ENCODE measurements around the gene TRIM71.
"Not testable (repeated sequence)": the region's sequence is repeated elsewhere in the genome, so short reads cannot be mapped to it uniquely, and the experiment has no call there.

TRIM71 gene

DNA sequence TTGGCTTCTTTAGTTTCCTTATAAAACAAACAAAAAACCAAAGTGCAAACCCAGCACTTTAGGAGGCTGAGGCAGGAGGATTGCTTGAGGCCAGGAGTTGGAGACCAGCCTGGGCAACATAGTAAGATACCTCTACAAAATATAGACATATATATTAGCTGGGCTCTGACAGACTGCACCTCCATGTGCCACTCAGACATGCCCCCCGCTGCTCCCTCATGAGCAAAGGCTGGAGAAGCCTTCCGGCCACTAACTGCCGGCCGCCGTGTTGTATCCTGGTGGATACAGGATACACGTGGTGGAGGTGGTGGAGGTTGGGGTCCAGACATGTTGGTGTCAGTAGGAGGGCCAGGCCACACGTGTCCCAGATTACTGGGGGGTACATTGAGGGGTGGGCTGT is 104.3 kb downstream of the TRIM71 start:
- no peak for DNase-seq (ENCODE audit: low read depth in 3 of 3, low spot score in 1 of 3)

DNA sequence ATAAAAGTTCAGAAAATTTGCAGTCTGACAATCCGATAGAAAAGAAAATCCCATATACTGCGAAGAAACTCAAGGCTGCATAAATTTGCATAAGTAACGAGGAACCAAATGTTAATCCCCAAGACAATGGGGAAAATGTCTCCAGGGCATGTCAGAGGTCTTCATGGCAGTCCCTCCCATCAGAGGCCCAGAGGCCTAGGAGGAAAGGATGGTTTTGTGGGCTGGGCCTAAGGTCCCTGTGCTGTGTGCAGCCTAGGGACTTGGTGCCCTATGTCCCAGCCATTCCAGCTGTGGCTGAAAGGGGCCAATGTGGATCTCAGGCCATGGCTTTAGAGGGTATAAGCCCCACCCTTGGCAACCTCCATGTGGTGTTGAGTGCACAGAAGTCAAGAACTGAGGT is 112.4 kb downstream of the TRIM71 start:
- DNase-seq (ENCODE audit: low read depth in 3 of 3, low spot score in 1 of 3): no peak

DNA sequence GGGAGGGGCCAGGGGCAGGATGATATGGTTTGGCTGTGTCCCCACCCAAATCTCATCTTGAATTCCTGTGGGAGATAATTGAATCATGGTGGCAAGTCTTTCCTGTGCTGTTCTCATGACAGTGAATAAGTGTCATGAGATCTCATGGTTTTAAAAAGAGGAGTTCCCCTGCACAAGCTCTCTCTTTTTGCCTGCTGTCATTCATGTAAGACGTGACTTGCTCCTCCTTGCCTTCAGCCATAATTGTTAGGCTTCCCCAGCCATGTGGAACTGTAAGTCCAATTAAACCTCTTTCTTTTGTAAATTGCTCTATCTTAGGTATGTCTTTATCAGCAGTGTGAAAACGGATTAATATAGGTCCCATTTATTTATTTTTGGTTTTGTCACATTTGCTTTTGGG is 113.5 kb downstream of the TRIM71 start:
- not testable (repeated sequence) for DNase-seq (ENCODE audit: low read depth in 3 of 3, low spot score in 1 of 3)

DNA sequence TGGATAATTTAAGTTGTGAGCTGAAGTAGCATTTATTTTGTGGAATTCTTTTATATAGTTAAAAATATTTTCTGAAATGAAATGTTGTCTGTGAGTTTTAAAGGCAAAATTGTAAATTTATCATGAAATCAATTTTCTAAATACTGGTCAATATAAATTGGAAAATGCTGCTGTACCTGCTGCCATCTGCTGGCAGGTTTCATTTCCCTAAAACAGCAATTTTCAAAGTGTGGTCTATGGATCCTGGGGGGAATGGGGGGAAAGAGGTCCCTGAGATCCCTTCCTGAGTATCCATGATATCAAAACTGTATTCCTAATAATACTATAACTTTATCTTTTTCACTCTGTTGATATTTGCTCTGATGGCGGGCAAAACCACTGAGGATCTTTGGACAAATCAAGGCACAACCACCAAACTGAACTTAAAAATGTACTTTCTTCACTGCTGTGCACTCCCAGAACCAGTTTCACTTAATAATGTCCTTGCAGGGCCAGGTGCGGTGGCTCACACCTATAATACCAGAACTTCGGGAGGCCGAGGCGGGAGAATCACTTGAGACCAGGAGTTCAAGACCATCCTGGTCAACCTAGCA is 116.4 kb downstream of the TRIM71 start:
- no peak for DNase-seq (ENCODE audit: low read depth in 3 of 3, low spot score in 1 of 3)

DNA sequence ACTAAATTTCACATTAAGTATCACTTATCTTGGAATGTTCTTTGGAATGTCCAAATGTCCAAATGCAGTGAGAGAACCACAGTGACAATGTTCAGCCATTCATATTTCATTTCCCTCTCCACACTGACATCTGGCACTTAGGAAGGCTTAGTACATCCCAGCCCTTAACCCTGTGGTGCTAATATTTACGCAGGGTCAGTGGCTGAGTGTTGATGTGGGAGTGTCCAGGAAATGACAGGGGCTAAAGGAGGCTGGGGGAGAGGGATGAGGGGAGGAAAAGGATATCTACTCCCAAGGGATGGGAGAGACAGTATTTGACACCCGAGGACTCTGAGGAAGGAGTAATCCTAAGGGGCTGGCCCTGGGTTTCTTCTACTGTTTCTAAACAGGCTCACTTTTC is 119.5 kb downstream of the TRIM71 start:
- no peak for DNase-seq (ENCODE audit: low read depth in 3 of 3, low spot score in 1 of 3)

DNA sequence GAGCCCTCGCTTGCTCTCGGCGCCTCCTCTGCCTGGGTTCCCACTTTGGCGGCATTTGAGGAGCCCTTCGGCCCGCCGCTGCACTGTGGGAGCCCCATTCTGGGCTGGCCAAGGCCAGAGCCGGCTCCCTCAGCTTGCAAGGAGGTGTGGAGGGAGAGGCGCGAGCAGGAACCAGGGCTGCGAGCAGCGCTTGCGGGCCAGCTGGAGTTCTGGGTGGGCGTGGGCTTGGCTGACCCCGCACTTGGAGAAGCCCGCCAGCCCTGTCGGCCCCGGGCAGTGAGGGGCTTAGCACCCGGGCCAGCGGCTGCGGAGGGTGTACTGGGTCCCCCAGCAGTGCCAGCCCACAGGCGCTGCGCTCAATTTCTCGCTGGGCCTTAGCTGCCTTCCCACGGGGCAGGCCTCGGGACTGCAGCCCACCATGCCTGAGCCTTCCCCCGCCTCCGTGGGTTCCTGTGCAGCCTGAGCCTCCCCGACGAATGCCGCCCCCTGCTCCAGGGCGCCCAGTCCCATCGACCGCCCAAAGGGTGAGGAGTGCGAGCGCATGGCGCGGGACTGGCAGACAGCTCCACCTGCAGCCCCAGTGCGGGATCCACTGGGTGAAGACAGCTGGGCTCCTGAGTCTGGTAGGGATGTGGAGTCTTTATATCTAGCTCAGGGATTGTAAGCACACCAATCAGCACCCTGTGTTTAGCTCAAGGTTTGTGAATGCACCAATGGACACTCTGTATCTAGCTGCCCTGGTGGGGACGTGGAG is 121.9 kb downstream of the TRIM71 start:
- DNase-seq (ENCODE audit: low read depth in 3 of 3, low spot score in 1 of 3): not testable (repeated sequence)

DNA sequence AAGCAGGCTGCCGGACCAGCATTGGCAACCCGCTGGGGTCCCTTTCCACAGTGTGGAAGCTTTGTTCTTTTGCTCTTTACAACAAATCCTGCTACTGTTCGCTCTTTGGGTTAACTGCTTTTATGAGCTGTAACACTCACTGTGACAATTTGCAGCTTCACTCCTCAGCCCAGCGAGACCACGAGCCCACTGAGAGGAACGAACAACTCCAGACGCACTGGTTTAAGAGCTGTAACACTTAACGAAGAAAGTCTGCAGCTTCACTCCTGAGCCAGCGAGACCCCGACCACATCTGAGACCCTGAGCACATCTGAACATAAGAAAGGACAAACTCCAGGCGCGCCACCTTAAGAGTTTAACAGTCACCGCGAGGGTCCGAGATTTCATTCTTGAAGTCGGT is 122.9 kb downstream of the TRIM71 start:
- DNase-seq (ENCODE audit: low read depth in 3 of 3, low spot score in 1 of 3): no peak

DNA sequence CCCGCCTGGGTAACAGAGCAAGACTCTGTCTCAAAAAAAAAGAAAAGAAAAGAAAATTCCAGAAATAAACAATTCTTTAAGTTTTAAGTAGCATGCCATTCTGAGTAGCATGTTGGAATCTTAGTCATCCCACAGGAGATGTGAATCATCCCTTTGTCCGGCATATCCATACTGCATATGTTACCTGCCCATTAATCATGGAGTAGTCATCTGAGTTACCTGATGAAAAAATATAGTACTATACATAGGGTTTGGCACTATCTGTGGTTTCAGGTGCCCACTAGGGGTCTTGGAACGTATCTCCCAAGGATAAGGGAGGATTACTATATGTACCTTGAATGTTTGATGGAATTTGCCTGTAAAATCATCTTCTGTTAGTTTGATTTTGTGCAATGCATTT is 127.3 kb downstream of the TRIM71 start:
- DNase-seq (ENCODE audit: low read depth in 3 of 3, low spot score in 1 of 3): no peak

DNA sequence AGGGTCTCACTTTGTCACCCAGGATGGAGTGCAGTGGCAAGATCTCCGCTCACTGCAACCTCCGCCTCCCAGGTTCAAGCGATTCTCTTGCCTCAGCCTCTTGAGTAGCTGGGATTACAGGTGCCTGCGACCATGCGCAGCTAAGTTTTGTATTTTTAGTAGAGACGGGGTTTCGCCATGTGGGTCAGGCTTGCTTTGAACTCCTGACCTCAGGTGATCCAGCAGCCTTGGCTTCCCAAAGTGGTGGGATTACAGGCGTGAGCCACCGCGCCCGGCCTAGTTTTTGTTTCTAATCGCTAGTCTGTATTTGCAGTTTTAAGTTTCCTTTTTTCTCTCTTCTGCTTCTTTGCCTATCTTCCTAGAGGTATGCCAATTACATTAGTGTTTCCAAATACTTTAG is 127.8 kb downstream of the TRIM71 start:
- not testable (repeated sequence) for DNase-seq (ENCODE audit: low read depth in 3 of 3, low spot score in 1 of 3)

DNA sequence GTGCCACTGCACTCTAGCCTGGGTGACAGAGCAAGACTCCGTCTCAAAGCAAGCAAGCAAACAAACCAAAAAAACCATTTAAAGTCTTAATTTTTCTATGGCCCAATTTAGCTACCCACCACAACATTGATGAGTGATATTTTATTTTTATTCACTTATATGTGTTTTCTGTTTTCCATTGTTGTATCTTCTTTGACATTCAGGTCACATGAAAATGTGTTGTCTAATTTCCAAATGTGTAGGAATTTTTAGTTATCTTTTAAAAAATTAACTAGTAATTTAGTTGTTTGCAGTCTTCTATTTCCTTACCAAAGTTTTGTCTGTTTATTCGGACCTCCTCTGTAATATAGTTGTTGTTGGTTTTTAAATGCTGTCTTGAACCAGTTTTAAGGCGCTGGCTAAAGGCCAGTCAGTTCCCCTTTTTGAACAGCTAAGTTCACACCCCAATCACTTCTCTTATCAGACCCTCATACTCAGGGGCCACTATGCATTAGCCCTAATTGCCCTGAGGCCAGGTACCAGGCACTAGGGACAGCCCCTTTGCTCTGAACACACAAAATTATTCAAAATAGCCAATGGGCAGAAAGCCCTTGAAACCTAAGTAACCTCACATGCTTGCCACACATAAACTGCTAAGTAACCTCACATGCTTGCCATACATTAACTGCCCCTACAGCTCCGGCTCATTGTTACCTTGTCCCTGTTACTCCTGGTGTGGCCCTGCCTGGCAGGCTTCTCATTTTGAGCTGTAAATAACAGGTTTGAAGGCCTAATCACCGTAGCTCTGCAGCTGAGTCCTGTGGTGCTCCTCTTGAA is 129.4 kb downstream of the TRIM71 start:
- DNase-seq (ENCODE audit: low read depth in 3 of 3, low spot score in 1 of 3): no peak

All from stimulated activated CD4-positive, alpha-beta T cell treated with anti-CD3 and anti-CD28 coated beads, TNF-alpha, amount 100 ng/mL, for 1 hour (primary cell).